SH-SY5Y (cell line): Measurements from ENCODE around the gene MCM9.

Experiments used
- GATA2 ChIP-seq: IDR thresholded peaks from 2 replicates; pipeline ENCODE4 v1.6.1; 2011; ENCODE audit warnings: mild to moderate bottlenecking, low read depth, low read length
- GATA3 ChIP-seq: IDR thresholded peaks from 2 replicates; pipeline ENCODE4 v1.6.1; 2011; ENCODE audit warnings: low read depth, mild to moderate bottlenecking, low read length, moderate library complexity

The MCM9 gene

GRCh38 chr6:118952683-118953082, 17.7 kb upstream of the MCM9 start:
- TF ChIP-seq GATA2, result no peak
- TF ChIP-seq GATA3, result no peak

- TF ChIP-seq GATA2 (no peak), GATA3 (no peak)
Observed at GRCh38 chr6:118945217-118945616, 10.3 kb upstream of the MCM9 start.

GRCh38 chr6:118940770-118941169, 5.8 kb upstream of the MCM9 start:
- no peak for TF ChIP-seq GATA3
- TF ChIP-seq GATA2, result no peak

GRCh38 chr6:118939683-118940082, 4.7 kb upstream of the MCM9 start:
- TF ChIP-seq GATA2 (no peak), GATA3 (no peak)

- no peak for TF ChIP-seq GATA3
- no peak for TF ChIP-seq GATA2
Observed at GRCh38 chr6:118935978-118936703, 1.2 kb upstream of the MCM9 start.

- TF ChIP-seq GATA3 (no peak), GATA2 (no peak)
Observed at GRCh38 chr6:118935331-118935668, 341 bp upstream of the MCM9 start.

GRCh38 chr6:118933855-118934460, 1.0 kb downstream of the MCM9 start:
- TF ChIP-seq GATA2 (no peak), GATA3 (no peak)

- TF ChIP-seq GATA3 (no peak), GATA2 (no peak)
Observed at GRCh38 chr6:118932421-118932820, 2.5 kb downstream of the MCM9 start.

- TF ChIP-seq GATA2 (no peak), GATA3 (no peak)
Observed at GRCh38 chr6:118931436-118931835, 3.5 kb downstream of the MCM9 start.

GRCh38 chr6:118930680-118931079, 4.3 kb downstream of the MCM9 start:
- no peak for TF ChIP-seq GATA2
- TF ChIP-seq GATA3, result no peak

GRCh38 chr6:118923035-118923434, 11.9 kb downstream of the MCM9 start:
- TF ChIP-seq GATA2 (no peak), GATA3 (no peak)

GRCh38 chr6:118921084-118921483, 13.9 kb downstream of the MCM9 start:
- TF ChIP-seq GATA2 (no peak), GATA3 (no peak)

GRCh38 chr6:118918329-118918725, 16.6 kb downstream of the MCM9 start:
- TF ChIP-seq GATA2 (no peak), GATA3 (no peak)

GRCh38 chr6:118917546-118918328, 17.2 kb downstream of the MCM9 start:
- TF ChIP-seq GATA2, result no peak
- no peak for TF ChIP-seq GATA3

- TF ChIP-seq GATA2, result no peak
- no peak for TF ChIP-seq GATA3
Observed at GRCh38 chr6:118914598-118914997, 20.4 kb downstream of the MCM9 start.
